ENCODE data around the gene MYOZ1.
"Not testable (repeated sequence)": the region's sequence is repeated elsewhere in the genome, so short reads cannot be mapped to it uniquely, and the experiment has no call there.

DNA sequence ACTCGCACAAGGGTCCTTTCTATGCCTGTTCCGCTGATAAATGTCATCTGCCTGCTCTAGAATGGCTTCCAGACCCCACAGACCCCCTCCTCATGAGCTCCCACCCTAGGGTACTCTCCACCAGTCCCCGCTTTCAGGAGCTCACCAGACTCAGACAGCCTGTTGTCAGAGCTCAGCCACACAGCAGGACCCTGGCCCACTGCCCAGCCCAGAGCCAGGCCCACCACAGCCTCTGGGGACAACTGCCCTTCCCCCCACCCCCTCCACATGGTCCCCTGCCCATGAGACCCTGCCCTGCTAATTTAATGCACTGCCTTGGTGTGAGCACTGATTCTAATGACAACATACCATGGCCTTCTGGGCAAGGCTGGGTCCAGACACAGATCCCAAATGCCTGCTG, 24.3 kb upstream of the MYOZ1 start:
- TF ChIP-seq, protein P1, sequence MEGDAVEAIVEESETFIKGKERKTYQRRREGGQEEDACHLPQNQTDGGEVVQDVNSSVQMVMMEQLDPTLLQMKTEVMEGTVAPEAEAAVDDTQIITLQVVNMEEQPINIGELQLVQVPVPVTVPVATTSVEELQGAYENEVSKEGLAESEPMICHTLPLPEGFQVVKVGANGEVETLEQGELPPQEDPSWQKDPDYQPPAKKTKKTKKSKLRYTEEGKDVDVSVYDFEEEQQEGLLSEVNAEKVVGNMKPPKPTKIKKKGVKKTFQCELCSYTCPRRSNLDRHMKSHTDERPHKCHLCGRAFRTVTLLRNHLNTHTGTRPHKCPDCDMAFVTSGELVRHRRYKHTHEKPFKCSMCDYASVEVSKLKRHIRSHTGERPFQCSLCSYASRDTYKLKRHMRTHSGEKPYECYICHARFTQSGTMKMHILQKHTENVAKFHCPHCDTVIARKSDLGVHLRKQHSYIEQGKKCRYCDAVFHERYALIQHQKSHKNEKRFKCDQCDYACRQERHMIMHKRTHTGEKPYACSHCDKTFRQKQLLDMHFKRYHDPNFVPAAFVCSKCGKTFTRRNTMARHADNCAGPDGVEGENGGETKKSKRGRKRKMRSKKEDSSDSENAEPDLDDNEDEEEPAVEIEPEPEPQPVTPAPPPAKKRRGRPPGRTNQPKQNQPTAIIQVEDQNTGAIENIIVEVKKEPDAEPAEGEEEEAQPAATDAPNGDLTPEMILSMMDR (IDR thresholded peaks at IDR 0.05), result not testable (repeated sequence)
- not testable (repeated sequence) for TF ChIP-seq POLR2A (IDR thresholded peaks at IDR 0.05)

Measured in stomach (tissue), 4 donors.